Activated CD8-positive, alpha-beta T cell treated with anti-CD3 and anti-CD28 coated beads, Interleukin-2, amount 10 ng/mL, durations not matched to agents 7 days and 5 days (primary cell): ENCODE results near the gene GNPTG. TPM values are rescaled to one million over a fixed set of nuclear protein-coding genes. Genes with fewer than 3 reads are reported as not detected.

ENCODE experiments used
- ATAC-seq: fragments of 150-1000 bp; cut with Tn5 transposase; one replicate; pipeline ENCODE4 v1.10.0; 2021; ENCODE audit warnings: moderate library complexity
- CTCF ChIA-PET: fragments of 350-600 bp; sonication (Branson Sonifier 250); formaldehyde crosslinking; loops from one replicate; lab custom pipeline; 2021; ENCODE audit warnings: antibody characterized with exemption; lab: Charles Lee
- POLR2A ChIA-PET: fragments of 350-600 bp; sonication (Branson Sonifier 250); formaldehyde crosslinking; loops from one replicate; lab custom pipeline; 2021; ENCODE audit warnings: antibody characterized with exemption; lab: Charles Lee
- DNase-seq: peaks from one replicate; pipeline ENCODE4 v3.0.0-alpha.2; 2020
- H3K27ac Mint-ChIP-seq: one replicate; pipeline ENCODE4 v1.8.0; 2021; ENCODE audit warnings: mild to moderate bottlenecking, mixed read lengths
- H3K27me3 Mint-ChIP-seq: one replicate; pipeline ENCODE4 v1.8.0; 2021; ENCODE audit warnings: low read depth, mixed read lengths
- H3K36me3 Mint-ChIP-seq: one replicate; pipeline ENCODE4 v1.8.0; 2021; ENCODE audit warnings: low read depth, mixed read lengths
- H3K4me1 Mint-ChIP-seq: one replicate; pipeline ENCODE4 v1.8.0; 2021; ENCODE audit warnings: low read depth, mixed read lengths
- H3K4me3 Mint-ChIP-seq: one replicate; pipeline ENCODE4 v1.8.0; 2021; ENCODE audit warnings: mild to moderate bottlenecking, mixed read lengths
- H3K9me3 Mint-ChIP-seq: one replicate; pipeline ENCODE4 v1.8.0; 2022; ENCODE audit warnings: mixed read lengths; ENCODE audit not compliant: insufficient read depth
- total RNA-seq, 2 experiments: library from RNA; stranded (reverse); gene quantifications; one replicate each; pipeline ENCODE4 v1.2.3, GENCODE V29; 2021

Gene GNPTG
- total RNA-seq, 2 experiments from 2014 or later = 24.2 to 25.1 TPM

DNA sequence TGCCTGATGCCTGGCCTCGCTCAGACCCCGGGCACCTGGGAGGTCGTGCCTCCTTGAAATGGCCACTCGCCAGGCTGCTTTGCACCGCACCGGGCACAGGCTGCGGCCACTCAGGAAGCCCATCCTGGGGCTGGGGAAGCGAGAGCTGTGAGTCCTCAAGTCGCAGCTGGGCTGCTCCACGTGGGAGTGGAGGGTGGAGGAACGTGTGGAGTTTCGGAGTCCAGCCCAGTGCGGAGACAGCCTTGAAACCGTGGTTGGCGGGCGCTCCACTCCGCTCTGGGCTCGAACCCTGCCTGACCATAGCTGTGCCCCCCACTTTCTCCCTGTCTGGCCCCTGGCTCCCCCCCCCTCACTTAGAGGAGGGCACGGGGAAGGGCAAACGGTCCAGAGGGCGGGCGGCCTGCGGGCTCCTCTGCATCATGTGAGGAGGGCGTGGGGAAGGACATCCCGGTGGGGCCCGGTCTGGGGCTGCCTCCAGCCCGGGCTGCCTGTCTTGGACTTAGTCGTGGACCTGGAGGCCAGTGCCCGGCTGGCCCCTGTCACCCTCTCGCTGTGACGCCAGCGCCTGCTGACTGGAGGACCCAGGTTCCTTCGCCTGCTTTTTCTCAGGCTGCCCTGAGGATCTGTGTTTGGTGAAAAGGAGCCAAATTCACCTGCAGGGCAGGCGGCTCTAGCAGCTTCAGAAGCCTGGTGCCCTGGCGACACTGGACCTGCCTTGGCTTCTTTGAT, 39.8 kb upstream of the GNPTG start:
- DNase-seq = no peak
- no peak for ATAC-seq
- Mint-ChIP-seq H3K27me3 (no peaks in the 10 kb centered on the region), H3K4me1 (peaks cover 38% of the 10 kb centered on the region), H3K36me3 (peaks cover 38% of the 10 kb centered on the region), H3K9me3 (no peaks in the 10 kb centered on the region), H3K27ac (peak overlapping the region; percentile 11), H3K4me3 (peak overlapping the region; percentile 97)
- POLR2A ChIA-PET = interaction anchor here (0.6 to 1.3 kb wide), 4 partner anchors 21 to 166 kb away, joined by 3 to 5 read pairs (median 4); partner anchors contain the start of gene BAIAP3
- CTCF ChIA-PET = interaction anchor here (1.1 kb wide), 1 partner anchor 19 kb away, joined by 3 read pairs; no protein-coding TSS in a partner anchor

DNA sequence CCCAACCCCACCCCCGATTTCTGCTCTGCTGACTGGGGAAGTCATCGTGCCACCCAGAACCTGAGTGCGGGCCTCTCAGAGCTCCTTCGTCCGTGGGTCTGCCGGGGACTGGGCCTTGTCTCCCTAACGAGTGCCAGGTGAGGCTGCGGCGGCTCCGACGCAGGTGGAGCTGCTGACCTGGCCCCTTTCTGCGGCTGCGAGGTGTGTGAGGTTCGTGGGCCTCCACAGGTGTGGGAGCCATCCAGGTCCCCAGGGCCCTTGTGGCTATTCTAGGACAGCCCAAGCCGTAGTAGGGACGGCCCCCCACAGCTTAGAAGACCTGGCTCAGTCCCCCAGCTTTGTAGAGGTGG, 39.3 kb upstream of the GNPTG start:
- no peak for DNase-seq
- CTCF ChIA-PET = interaction anchor here (1.1 kb wide), 1 partner anchor 18 kb away, joined by 3 read pairs; no protein-coding TSS in a partner anchor
- no peak for ATAC-seq
- Mint-ChIP-seq H3K4me3 (peak overlapping the region; percentile 22), H3K4me1 (peaks cover 38% of the 10 kb centered on the region), H3K9me3 (no peaks in the 10 kb centered on the region), H3K27ac (peak overlapping the region; percentile 11), H3K36me3 (peaks cover 43% of the 10 kb centered on the region), H3K27me3 (no peaks in the 10 kb centered on the region)
- POLR2A ChIA-PET = interaction anchor here (1.0 to 1.3 kb wide), 2 partner anchors 21 to 30 kb away, joined by 3 to 5 read pairs; partner anchors contain the start of gene BAIAP3

DNA sequence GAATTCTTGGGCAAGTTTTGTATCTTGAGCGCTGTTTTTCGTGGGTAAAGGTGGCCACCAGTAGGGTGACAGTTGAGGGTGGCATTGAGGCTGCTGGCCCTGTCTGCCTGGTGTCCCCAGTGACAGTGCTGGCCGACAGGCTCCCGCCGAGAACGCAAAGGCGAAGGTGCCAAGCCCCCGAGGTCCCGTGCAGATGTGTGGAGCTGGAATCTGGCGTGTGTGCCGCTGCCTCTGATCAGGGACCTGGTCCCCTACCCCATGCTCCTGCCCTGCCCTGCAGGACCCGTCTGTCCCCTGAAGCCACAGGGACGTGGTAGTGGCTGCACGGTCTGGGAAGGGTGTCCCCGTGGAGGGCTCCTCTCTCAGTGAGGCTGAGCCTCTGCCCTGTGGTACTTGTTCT, 38.8 kb upstream of the GNPTG start:
- H3K4me1 Mint-ChIP-seq = peaks cover 37% of the 10 kb centered on the region
- no peaks in the 10 kb centered on the region for H3K27me3 Mint-ChIP-seq
- H3K27ac Mint-ChIP-seq = no peak overlapping the region
- no peak for DNase-seq
- no peak for ATAC-seq
- H3K9me3 Mint-ChIP-seq = no peaks in the 10 kb centered on the region
- H3K36me3 Mint-ChIP-seq = peaks cover 47% of the 10 kb centered on the region
- CTCF ChIA-PET = no interaction called here
- POLR2A ChIA-PET = interaction anchor here (1.0 kb wide), 1 partner anchor 20 kb away, joined by 3 read pairs; the partner anchor contains the start of gene BAIAP3
- peak overlapping the region; percentile 22 for H3K4me3 Mint-ChIP-seq

DNA sequence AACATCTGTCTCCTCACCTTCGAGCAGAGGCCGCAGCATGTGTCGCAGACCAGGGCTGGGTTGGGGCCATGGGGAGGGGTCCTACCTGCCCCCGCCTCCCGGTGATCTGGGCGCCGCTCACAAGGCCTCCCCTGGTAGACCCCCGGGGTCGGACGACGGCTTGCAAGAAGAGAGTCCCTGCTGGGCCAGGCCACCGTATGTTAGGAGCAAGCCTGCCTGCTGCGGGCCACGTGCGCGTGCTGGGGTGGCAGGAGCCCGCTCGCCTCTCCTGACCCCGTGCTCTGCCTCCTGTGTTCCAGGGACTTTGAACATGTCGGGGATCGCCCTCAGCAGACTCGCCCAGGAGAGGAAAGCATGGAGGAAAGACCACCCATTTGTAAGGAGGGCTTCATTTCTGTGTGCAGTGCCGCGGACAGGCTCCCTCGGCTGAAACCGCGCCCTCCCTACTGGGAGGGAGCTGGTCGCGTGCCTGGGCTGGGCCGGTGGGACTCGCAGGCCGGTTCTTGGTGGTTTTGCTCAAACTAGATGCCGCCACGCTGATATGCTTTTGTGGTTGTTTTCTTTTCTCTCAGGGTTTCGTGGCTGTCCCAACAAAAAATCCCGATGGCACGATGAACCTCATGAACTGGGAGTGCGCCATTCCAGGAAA, 37.9 kb upstream of the GNPTG start:
- DNase-seq (no peak), ATAC-seq (no peak)
- Mint-ChIP-seq H3K27ac (no peak overlapping the region), H3K27me3 (no peaks in the 10 kb centered on the region), H3K36me3 (peaks cover 54% of the 10 kb centered on the region), H3K4me1 (peaks cover 32% of the 10 kb centered on the region), H3K9me3 (no peaks in the 10 kb centered on the region), H3K4me3 (no peak overlapping the region)
- POLR2A ChIA-PET = no interaction called here
- CTCF ChIA-PET = no interaction called here

DNA sequence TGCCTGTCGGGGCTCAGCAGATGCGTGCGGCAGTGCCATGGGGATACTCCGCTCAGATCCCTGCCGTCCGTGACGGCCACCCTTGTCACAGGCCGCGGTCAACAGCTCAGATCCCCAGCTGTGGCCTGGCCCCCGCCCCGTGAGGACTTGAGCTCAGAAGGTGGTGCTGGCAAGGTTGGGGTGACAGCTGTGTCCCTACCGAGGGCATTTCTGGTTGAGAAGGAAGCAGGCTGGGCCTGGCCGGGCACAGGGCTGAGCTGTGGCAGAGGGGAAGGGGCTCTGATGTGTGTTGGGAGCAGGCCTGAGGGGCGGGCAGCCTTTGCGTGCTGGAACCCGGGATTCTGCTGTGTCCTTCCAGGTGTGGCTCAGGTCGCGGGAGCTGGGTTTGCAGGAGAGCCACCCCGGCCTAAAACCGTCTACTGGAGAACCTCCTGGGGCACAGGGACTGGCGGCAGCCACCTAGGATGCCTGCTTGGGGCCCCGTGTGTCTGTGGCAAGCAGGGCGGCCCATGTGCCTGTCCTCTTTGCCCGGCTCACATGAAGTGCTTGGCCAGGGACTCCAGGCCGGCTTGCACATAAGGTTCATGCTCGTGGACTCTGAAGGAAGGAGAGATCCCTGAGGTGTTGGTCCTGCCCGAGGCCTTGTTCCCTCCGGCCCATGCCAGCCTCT, 37.2 kb upstream of the GNPTG start:
- Mint-ChIP-seq H3K4me1 (peaks cover 32% of the 10 kb centered on the region), H3K9me3 (no peaks in the 10 kb centered on the region), H3K27ac (no peak overlapping the region), H3K4me3 (no peak overlapping the region), H3K27me3 (no peaks in the 10 kb centered on the region), H3K36me3 (peaks cover 58% of the 10 kb centered on the region)
- ATAC-seq = no peak
- CTCF ChIA-PET = no interaction called here
- POLR2A ChIA-PET = no interaction called here
- DNase-seq = no peak

- H3K9me3 Mint-ChIP-seq = no peaks in the 10 kb centered on the region
- POLR2A ChIA-PET = no interaction called here
- DNase-seq (no peak), ATAC-seq (no peak)
- no peaks in the 10 kb centered on the region for H3K27me3 Mint-ChIP-seq
- CTCF ChIA-PET = no interaction called here
- no peak overlapping the region for H3K27ac Mint-ChIP-seq
- peaks cover 34% of the 10 kb centered on the region for H3K4me1 Mint-ChIP-seq
- no peak overlapping the region for H3K4me3 Mint-ChIP-seq
- H3K36me3 Mint-ChIP-seq = peaks cover 62% of the 10 kb centered on the region
Observed at GRCh38 chr16:1315081-1316032, 36.4 kb upstream of the GNPTG start.

DNA sequence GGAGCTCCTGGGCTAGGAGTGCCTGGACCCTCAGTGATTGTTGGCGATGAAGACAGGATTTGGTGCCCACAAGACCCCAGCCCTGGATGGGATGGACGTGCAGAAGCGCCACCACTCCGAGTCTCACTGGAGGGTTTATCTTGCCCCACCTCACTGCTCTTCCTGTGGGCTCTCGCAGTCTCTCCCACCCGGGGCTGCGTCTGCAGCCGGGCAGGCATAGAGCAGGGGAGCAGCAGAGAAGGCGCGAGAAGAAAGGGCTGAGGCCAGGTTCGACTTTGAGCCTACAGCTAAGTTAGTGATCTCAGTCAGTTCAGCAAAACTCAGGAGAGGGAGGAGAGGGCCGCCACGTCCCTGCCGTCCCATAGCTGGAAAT, 35.7 kb upstream of the GNPTG start:
- H3K9me3 Mint-ChIP-seq = no peaks in the 10 kb centered on the region
- no peak overlapping the region for H3K4me3 Mint-ChIP-seq
- peaks cover 61% of the 10 kb centered on the region for H3K36me3 Mint-ChIP-seq
- DNase-seq (no peak), ATAC-seq (no peak)
- POLR2A ChIA-PET = no interaction called here
- peak overlapping the region; percentile 34 for H3K27ac Mint-ChIP-seq
- H3K4me1 Mint-ChIP-seq = peaks cover 27% of the 10 kb centered on the region
- no peaks in the 10 kb centered on the region for H3K27me3 Mint-ChIP-seq
- CTCF ChIA-PET = no interaction called here

- POLR2A ChIA-PET = no interaction called here
- peaks cover 67% of the 10 kb centered on the region for H3K36me3 Mint-ChIP-seq
- H3K27me3 Mint-ChIP-seq = no peaks in the 10 kb centered on the region
- peaks cover 13% of the 10 kb centered on the region for H3K4me1 Mint-ChIP-seq
- no peak overlapping the region for H3K27ac Mint-ChIP-seq
- H3K9me3 Mint-ChIP-seq = no peaks in the 10 kb centered on the region
- DNase-seq = no peak
- CTCF ChIA-PET = no interaction called here
- H3K4me3 Mint-ChIP-seq = no peak overlapping the region
- ATAC-seq = no peak
Observed at GRCh38 chr16:1317479-1318267, 34.1 kb upstream of the GNPTG start.

DNA sequence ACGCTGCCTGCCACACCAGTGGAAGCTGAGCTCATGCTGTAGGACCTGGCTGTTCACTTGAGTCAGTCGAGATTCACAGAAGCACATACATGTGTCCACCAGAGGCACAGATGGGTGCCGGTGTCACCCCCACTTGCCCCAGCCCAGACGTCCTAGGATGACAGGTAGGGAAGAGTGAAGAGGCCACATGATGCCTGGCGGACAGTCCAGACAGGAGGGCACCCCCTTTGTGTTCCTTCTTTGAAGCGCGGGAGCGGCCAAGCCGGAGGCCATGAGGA, 33.5 kb upstream of the GNPTG start:
- POLR2A ChIA-PET = no interaction called here
- CTCF ChIA-PET = no interaction called here
- no peak overlapping the region for H3K27ac Mint-ChIP-seq

GRCh38 chr16:1319041-1319440, 32.7 kb upstream of the GNPTG start:
- no peaks in the 10 kb centered on the region for H3K27me3 Mint-ChIP-seq
- ATAC-seq = no peak
- DNase-seq = no peak
- POLR2A ChIA-PET = interaction anchor here (0.7 kb wide), 1 partner anchor 23 kb away, joined by 3 read pairs; no protein-coding TSS in a partner anchor
- H3K9me3 Mint-ChIP-seq = no peaks in the 10 kb centered on the region
- H3K27ac Mint-ChIP-seq = no peak overlapping the region
- H3K36me3 Mint-ChIP-seq = peaks cover 68% of the 10 kb centered on the region
- no peak overlapping the region for H3K4me3 Mint-ChIP-seq
- H3K4me1 Mint-ChIP-seq = peaks cover 7% of the 10 kb centered on the region
- CTCF ChIA-PET = no interaction called here

More for the DNA sequence above, 33.5 kb upstream of the GNPTG start:
- no peaks in the 10 kb centered on the region for H3K27me3 Mint-ChIP-seq
- no peak for ATAC-seq
- no peaks in the 10 kb centered on the region for H3K9me3 Mint-ChIP-seq
- no peak for DNase-seq
- H3K4me1 Mint-ChIP-seq = peaks cover 8% of the 10 kb centered on the region
- H3K4me3 Mint-ChIP-seq = no peak overlapping the region
- H3K36me3 Mint-ChIP-seq = peaks cover 63% of the 10 kb centered on the region

GRCh38 chr16:1320097-1320496, 31.6 kb upstream of the GNPTG start:
- H3K27ac Mint-ChIP-seq = no peak overlapping the region
- H3K9me3 Mint-ChIP-seq = no peaks in the 10 kb centered on the region
- peaks cover 2% of the 10 kb centered on the region for H3K4me1 Mint-ChIP-seq
- CTCF ChIA-PET = no interaction called here
- no peak overlapping the region for H3K4me3 Mint-ChIP-seq
- POLR2A ChIA-PET = no interaction called here
- peaks cover 67% of the 10 kb centered on the region for H3K36me3 Mint-ChIP-seq
- H3K27me3 Mint-ChIP-seq = no peaks in the 10 kb centered on the region
- no peak for DNase-seq
- ATAC-seq = no peak
